HG03575 (cell line): ENCODE measurements around the gene SLC2A2.

Source experiments
- ATAC-seq: cut with Tn5 transposase; IDR thresholded peaks from one replicate; pipeline ENCODE4 v1.9.1; 2021; ENCODE audit not compliant: unreplicated experiment, insufficient number of reproducible peaks, low FRiP score; ENCODE audit errors: extremely low read depth

Gene SLC2A2

GRCh38 chr3:171039674-171040073 lies 13.2 kb upstream of the SLC2A2 start:
- no peak for ATAC-seq

GRCh38 chr3:171038342-171038741 lies 11.8 kb upstream of the SLC2A2 start:
- ATAC-seq, result no peak

- ATAC-seq, result no peak
Measured at GRCh38 chr3:171028779-171029232, 2.3 kb upstream of the SLC2A2 start.

GRCh38 chr3:171028025-171028778 lies 1.7 kb upstream of the SLC2A2 start:
- ATAC-seq, result no peak

- ATAC-seq, result no peak
Measured at GRCh38 chr3:171023566-171023965, 3.0 kb downstream of the SLC2A2 start.

GRCh38 chr3:171021377-171021776 lies 5.1 kb downstream of the SLC2A2 start:
- ATAC-seq, result no peak

- ATAC-seq, result no peak
Measured at GRCh38 chr3:171018156-171018935, 8.2 kb downstream of the SLC2A2 start.

- no peak for ATAC-seq
Measured at GRCh38 chr3:171013822-171014748, 12.4 kb downstream of the SLC2A2 start.

GRCh38 chr3:171011873-171012336 lies 14.6 kb downstream of the SLC2A2 start:
- no peak for ATAC-seq

GRCh38 chr3:171011109-171011872 lies 15.2 kb downstream of the SLC2A2 start:
- no peak for ATAC-seq

- ATAC-seq, result no peak
Measured at GRCh38 chr3:171007316-171007715, 19.2 kb downstream of the SLC2A2 start.

- no peak for ATAC-seq
Measured at GRCh38 chr3:171005648-171006047, 20.9 kb downstream of the SLC2A2 start.

GRCh38 chr3:171001957-171002694 lies 24.4 kb downstream of the SLC2A2 start:
- no peak for ATAC-seq

- no peak for ATAC-seq
Measured at GRCh38 chr3:171001250-171001893, 25.1 kb downstream of the SLC2A2 start.

GRCh38 chr3:171000281-171000680 lies 26.2 kb downstream of the SLC2A2 start:
- no peak for ATAC-seq

- no peak for ATAC-seq
Measured at GRCh38 chr3:170999737-171000242, 26.7 kb downstream of the SLC2A2 start.
